Posterior vena cava (tissue), 2 donors: Measurements from ENCODE around the gene PGM2L1. TPM values are rescaled to one million over a fixed set of nuclear protein-coding genes. Genes with fewer than 3 reads are reported as not detected.
"Not testable (repeated sequence)": the region's sequence is repeated elsewhere in the genome, so short reads cannot be mapped to it uniquely, and the experiment has no call there.

ENCODE experiments used
- DNase-seq: peaks from one replicate; pipeline ENCODE4 v3.0.0-alpha.2; 2020; ENCODE audit warnings: low spot score
- intact Hi-C, 2 donors: fragments of 100-400 bp; cut with DNase I; formaldehyde crosslinking; loops; one replicate each; pipeline versions ENCODE4 v1.14.1 to v1.14.2; 2022 to 2023
- total RNA-seq, 2 donors: library from RNA; stranded (reverse); fragmentation: NEBNext Ultra II Directional; extraction: Animal tissue kit (Norgen Biotek cat#: 25700); gene quantifications; one replicate each; pipeline ENCODE4 v1.2.1, GENCODE V29; 2021
- donor health status: DM: yes; HTN: yes; CAD: no.
- donor health status: DM: yes; HTN: yes; CAD: no.

PGM2L1 gene
- total RNA-seq, 2 donors from 2014 or later: 4.1 to 11.5 TPM

DNA sequence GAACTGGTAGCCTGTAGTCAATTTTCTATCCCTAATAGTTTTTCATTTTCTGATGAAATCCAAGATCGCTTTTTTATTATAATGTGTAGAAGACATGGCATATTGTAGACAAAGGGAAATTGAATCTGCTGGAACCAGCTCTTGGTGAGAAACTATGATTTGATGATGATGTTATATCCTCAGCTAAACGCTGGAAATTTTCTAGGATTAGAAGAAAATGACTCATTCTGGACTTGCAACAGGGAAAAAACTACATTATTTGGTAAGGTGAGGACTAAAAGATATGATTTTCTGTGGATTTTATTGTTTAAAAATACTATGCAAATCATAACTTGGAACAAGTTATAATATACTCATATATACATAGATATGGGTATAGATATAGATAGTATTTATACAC, 14.1 kb upstream of the PGM2L1 start:
- intact Hi-C loops: no loop called here
- no peak for DNase-seq

DNA sequence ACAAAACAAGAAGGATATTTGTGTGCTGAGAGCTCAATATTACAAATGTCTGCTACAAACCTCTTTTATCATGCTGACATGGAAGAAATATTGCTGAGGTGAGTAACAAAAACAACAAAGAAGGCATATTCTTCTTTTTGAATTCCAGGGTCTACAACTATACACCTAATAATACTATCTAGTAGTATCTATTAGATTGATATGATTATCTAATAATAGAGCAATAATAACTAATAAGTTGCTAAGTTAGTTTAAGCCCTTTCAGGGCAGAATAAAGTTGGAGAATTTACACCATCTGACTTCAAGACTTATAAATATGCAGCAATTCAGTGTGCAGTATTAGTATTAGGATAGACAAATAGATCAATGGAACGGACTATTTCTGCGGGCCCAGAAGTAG, 11.4 kb upstream of the PGM2L1 start:
- no peak for DNase-seq
- intact Hi-C loops: no loop called here

DNA sequence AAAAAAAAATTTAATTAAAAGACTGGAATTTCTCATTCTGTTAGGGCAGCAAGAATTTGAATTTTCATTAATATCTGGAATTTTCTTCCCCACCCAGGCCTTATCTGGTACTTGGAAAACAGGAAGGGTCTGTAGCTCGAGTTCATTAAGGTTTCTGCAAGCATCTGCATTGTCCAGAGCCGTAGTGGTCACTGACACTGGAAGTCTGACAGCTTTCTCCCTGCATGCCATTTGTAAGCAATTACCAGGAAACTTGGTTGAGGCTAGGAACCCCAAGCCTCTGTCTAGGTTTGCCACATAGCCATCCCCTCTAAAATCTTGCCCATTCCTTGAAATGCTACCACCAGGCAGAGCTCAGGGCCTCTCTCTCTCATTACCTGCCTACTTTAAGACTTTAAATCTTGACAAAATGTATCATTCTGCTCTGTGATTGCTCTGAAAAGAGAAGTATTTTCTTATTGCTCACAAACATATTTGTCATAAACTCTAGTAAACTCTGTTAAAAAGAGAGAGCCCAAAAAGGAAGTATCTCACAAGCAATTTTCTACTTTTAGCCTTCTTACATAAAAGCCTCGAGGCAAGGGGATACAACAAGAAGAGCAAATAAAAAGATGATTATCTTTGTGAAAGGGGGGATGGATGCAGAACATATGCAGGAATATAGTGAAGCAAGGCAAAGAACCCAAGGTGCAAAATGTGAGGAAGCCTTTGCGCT, 5.5 kb upstream of the PGM2L1 start:
- DNase-seq: no peak
- intact Hi-C loops: no loop called here

DNA sequence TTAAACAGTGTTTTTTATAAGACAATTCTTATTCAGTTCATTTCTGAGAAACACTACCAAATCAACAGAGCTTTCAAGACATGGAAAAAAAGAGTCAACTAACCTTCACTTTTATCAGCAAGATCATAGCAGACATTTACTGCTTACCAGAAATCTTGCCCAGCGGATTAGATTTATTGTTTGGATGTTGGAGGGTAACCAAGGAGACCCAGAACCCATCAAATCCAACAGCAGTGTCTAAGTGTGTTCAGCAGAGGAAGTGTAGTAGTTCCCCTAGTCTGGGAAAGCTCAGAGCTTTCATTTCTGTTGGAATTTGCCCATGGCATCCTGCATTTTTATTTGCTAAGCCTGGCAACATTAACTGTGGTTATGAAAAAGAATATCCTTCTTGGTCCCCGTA, 2.4 kb upstream of the PGM2L1 start:
- intact Hi-C loops: no loop called here
- no peak for DNase-seq

DNA sequence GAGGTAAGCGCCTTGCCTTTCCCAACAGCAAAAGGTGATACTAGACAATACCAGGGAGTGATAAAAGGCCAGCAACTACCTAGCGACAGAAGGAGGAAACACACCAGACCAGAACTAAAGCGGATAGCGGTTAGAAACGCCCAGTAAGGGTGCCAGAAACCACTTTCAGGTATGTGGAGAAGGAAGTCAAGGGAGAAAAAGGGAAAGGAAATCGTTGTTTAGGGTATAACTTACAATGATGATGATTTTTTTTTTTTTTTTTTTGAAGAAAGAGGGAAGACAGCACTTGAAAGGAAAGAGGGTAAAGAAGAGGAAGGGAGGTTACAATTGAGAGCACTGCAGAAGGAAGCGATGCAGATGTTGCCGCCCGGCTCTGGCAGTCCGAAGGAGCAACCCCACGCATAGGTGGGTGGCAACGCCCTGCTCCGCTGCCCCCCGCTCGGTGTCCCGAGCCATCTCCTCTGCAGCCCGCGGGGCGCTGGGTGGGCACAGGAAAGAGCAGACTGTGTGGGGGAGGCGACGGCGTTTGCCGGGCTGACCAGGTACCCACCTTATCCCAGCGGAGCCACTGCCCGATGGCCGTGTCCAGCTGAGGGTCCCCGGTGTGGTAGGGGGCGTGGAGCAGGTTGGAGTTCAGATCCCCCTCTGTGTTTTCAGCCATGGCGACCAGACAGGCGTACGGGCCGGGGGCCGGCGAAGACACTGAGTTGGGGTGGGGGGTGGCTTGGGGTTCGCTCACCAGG, 561 bp downstream of the PGM2L1 start:
- DNase-seq: peak; percentile 83
- intact Hi-C loops: no loop called here

DNA sequence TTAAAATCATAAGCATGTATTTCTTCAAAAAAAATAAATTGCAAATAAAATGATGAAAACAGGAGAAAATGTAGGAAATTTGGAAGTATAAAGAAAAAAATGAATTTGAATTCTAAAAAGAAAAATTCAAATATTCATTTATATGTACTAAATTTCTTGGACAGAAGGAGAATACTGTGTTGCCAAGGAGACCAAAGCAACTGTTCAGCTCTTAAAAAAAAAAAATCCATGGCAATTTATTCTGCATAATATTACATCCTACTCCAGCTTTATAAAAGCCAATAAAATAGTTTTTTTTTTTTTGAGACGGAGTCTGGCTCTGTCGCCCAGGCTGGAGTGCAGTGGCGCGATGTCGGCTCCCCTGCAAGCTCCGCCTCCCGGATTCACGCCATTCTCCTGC, 6.0 kb downstream of the PGM2L1 start:
- no peak for DNase-seq
- intact Hi-C loops: loop anchor here in 1 of 2 donors (5.0 kb wide), 1 partner anchor 55 kb away; no protein-coding TSS in a partner anchor

DNA sequence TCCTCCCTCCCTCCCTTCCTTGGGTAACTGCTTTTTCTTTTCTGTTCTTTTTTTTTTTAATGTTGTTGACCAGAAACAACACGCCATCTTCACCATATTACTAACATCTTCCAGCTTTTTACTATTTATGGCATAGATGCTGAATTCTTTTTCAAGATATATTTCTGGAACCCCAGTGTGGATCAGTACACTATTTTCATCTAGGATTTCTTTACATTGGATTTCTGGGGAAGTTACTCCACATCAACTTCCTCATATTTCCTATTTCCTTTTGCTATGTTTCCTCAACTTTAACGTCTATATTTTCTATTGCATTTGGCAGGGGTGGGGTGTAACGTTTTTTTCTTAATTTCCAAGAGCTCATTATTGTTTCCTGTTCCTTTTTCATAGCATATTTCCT, 7.0 kb downstream of the PGM2L1 start:
- intact Hi-C loops: loop anchor here in 1 of 2 donors (5.0 kb wide), 1 partner anchor 56 kb away; no protein-coding TSS in a partner anchor
- no peak for DNase-seq

DNA sequence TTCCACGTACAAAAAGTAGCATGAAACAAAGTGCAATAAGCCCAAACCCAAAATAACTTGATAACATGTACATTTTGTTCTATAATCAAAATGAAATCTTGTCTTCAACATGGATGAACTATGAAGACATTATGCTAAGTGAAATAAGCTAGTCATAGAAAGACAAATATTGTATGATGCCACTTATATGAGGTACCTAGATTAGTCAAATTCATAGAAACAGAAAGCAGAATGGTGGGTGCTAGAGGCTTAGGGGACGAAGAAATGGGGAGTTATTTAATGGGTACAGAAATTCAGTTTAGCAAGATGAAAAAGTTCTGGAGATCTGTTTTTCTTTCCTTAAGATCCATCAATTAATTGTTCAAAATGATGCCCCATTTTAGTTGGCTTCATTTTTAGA, 7.5 kb downstream of the PGM2L1 start:
- DNase-seq: no peak
- intact Hi-C loops: loop anchor here in 1 of 2 donors (5.0 kb wide), 1 partner anchor 57 kb away; no protein-coding TSS in a partner anchor

DNA sequence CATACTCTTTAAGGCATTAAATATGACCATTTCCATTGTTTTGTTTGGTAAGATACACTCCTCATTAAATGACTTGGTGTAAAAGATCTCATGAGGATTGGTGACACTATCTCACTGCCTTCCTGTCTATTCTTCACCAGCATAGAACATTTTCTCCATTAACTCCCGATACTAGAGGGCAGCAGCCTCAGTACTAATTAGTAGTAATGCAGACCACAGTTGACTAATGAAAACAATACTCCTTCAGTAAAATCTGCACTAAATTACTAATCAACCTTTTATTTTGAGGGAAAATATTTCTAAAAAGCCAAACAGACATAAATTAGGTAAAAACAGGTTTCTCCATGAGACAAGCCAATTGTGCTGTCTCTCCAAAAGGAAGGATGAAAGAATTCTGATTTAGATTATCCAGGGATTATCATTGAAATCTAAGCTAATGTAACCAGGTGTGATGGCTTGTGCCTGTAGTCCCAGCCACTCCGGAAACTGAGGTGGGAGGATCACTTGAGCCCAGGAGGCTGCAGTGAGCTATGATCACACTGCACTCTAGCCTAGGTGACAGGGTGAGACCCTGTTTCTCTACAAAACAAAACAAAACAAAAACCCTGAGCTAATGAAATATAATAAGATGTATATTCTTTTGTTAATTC, 9.4 kb downstream of the PGM2L1 start:
- intact Hi-C loops: no loop called here
- DNase-seq: no peak

DNA sequence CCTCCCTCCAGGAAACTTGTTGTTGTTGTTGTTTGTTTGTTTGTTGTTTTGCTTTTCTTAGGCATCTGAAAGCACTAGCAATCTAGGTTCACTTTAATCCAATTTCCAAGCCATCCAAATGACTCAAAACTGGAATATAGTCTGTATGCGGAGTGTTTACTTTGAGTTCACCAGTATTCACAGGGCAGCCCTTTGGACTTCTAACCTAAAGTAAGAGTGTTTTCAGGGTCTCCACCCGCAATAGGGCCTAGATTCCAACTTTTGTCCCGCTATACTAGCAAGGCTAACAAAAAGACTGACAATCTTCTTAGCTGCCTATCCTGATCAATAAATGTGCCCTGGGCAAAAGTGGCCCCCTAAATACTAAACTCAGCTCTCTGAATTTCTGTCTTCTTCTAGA, 13.6 kb downstream of the PGM2L1 start:
- intact Hi-C loops: no loop called here
- no peak for DNase-seq

DNA sequence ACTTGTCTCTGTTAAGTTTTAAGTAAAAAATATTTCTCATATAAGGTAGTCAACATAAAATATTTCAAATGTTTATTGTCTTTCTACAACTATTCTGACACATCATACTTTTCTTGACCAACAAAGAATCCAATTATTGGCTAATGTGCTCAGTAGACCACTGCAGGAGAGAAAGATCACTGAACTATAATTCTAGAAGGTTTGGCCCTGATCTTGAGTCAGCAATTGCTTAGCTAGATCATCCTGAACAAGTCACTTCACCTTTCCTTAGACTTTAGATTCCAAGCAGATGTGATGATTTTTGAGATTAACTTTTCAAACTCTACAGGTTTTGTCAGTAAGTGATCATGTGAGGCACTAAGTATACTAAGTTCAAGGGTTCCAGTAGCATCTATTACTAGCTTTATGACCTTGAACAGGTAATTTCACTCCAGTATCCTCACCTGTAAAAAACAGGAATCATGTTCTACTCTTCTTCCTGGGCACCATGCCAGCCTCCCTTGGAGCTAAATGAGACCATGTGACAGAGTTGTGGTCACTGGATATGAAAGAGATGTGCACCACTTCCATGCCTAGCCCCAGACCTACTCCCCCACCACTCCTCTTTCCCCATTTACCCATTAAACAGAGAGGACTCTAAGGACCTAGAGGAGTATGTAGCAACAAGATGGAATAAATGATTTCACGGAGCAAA, 17.3 kb downstream of the PGM2L1 start:
- intact Hi-C loops: no loop called here
- DNase-seq: no peak

DNA sequence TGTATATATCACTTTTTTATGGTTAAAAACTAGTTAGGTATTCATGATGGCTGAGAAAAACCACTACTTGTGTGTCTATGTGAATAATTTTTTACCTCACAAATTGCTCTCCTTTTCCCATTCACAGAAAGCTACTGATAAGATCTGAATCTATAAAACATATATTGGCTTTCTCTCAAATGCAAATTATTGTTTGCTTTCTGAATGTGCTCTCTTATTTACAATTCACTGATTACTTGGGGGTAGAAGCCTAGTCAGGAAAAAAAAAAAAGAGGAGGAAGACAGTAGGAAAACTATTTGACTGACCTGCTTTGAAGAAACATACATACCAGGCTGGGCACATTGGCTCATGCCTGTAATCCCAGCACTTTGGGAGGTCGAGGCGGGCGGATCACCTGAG, 20.5 kb downstream of the PGM2L1 start:
- intact Hi-C loops: loop anchor here in 1 of 2 donors (2.0 kb wide), 1 partner anchor 75 kb away; no protein-coding TSS in a partner anchor
- DNase-seq: no peak

DNA sequence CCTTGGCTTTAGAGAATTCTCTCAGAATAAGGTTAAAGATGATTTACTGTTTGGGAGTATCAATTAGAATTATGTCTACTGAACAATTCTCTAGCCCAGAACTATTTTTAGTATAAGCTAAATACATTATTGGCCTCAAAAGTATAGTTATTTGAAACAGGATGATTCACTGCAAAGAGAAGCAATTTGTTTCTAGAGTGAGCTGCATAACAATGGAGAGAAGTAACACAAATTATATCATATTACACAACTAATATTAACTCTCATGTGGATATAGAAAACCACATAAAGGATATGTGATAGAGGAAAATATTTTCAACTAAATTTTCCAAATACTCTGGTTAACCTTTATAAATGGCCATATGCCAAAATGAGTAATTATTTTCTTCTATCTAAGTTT, 24.9 kb downstream of the PGM2L1 start:
- intact Hi-C loops: no loop called here
- DNase-seq: no peak

DNA sequence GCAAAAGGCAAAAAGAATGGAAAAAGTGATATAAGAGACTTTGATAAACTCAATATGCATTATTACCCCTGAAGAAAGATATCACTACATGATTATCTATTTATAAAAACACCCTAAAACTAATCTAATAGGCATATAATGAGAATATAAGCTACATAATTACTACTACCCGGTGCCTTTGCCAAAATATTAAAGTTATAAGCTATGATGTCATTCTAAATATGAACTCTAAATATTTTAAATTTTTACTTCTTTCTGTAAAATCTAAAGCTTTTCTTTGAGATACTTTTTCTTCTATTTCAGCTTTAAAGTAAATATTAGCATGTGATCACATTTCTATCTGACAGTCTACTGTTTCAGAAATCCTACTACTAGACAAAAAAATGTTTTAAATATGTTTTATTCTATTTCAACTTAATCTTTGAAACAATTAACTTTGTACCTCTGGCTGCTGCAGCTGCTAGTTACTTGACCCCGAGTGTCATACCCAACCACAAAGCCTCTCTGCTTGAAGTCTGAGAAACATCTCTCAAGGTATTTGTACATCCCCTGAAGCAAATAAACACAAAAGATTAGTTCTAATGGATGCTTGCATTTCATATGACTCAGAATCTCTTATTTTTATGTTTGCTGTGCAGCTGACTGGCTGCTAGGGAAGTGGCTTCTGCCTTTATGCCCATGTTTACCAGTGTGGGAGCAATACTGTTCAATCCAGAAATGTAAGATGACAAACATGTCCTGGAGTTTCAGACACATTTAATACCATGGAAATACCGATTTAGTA, 26.8 kb downstream of the PGM2L1 start:
- intact Hi-C loops: no loop called here
- DNase-seq: no peak

DNA sequence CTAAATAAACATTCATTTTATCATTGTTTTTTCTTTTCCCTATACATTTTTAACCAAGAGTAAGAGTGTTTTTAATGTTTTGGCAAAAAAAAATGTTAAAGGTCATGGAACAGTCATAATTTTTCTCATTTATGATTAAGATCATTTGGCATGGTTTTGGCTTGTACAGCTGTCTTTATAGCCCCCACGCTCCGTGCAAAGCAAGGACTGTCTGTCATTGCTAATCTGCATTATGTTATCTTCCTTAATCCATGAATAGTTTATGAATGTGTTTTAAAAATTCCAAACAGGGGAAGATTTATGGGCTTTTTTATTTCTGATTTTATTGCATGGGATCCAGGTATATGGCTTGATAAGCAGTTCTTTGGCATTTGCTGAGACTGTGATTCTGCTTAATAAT, 28.1 kb downstream of the PGM2L1 start:
- DNase-seq: no peak
- intact Hi-C loops: no loop called here

DNA sequence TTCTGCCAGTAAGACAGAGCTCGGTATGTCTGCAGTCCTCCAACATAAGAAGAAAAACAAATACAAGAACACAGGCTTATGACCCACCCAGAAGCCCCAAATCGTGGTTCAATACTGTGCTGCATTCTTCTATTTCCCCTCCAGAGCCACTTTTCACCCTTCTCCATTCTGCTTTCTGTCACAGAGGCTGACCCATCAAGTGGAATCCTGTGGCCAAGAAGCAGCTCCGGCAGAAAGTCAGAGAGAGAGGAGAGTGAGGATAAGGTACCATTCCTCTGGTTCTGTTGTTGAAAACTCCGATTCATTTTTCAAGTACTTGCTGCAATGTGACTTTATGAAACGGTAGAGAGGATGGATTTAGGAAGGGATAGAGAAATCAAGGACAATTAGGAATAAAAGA, 30.4 kb downstream of the PGM2L1 start:
- intact Hi-C loops: no loop called here
- no peak for DNase-seq

DNA sequence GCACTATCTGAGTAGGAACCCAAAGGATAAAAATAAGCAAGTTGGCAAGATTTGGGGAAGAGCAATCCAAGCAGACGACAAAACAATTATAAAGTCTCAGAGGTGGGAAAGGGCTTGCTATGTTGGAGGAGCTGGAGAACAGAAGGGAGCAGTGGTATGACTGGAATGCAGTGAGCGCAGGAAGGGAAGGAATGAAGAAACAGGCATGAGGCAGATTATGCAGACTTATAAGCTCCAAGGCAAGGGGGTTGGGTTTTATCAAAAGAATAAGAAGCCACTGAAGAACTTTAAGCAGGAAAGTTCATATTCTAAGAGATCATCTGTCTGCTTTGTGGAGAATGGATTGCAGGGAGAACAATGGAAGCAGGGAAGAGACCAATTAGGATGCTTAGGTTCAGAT, 31.7 kb downstream of the PGM2L1 start:
- DNase-seq: no peak
- intact Hi-C loops: no loop called here

DNA sequence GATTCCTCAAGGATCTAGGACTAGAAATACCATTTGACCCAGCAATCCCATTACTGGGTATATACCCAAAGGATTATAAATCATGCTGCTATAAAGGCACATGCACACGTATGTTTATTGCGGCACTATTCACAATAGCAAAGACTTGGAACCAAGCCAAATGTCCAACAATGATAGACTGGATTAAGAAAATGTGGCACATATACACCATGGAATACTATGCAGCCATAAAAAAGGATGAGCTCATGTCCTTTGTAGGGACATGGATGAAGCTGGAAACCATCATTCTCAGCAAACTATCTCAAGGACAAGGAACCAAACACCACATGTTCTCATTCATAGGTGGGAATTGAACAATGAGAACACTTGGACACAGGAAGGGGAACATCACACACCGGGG, 32.4 kb downstream of the PGM2L1 start:
- DNase-seq, intact Hi-C loops: not testable (repeated sequence)

DNA sequence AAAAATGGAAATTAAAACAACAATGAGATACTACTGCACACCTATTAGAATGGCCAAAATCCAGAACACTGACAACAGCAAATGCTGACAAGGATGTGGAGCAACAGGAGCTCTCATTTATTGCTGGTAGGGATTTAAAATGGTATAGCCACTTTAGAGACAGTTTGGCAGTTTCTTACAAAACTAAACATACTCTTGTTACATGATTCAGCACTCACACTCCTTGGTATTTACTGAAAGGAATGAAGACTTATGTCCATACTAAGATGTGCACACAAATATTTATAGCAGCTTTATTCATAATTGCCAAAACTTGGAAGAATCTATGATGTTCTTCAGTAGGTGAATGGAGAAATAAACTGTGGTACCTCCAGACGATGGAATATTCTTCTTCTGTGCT, 40.8 kb downstream of the PGM2L1 start:
- intact Hi-C loops: no loop called here
- no peak for DNase-seq
